Measurements from ENCODE around the gene MAPK12.
"Not testable (repeated sequence)": the region's sequence is repeated elsewhere in the genome, so short reads cannot be mapped to it uniquely, and the experiment has no call there.

Gene MAPK12

DNA sequence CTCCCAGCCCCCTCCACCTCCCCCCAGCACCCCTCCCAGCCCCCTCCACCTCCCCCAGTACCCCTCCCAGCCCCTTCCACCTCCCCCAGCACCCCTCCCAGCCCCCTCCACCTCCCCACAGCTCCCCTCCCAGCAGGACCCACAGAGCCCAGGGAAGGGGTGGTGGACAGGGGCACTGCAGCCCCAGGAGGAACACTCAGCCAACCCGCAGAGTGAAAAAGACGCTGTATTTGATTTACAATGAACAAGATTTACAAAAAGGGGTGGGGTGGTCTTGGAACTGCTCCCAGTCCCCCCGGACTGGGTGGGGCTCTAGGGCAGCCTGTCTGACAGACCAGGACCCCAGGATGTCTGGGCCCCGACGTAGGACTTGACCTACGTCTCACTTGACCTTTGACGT is 13.3 kb upstream of the MAPK12 start:
- TF ChIP-seq, protein P1, sequence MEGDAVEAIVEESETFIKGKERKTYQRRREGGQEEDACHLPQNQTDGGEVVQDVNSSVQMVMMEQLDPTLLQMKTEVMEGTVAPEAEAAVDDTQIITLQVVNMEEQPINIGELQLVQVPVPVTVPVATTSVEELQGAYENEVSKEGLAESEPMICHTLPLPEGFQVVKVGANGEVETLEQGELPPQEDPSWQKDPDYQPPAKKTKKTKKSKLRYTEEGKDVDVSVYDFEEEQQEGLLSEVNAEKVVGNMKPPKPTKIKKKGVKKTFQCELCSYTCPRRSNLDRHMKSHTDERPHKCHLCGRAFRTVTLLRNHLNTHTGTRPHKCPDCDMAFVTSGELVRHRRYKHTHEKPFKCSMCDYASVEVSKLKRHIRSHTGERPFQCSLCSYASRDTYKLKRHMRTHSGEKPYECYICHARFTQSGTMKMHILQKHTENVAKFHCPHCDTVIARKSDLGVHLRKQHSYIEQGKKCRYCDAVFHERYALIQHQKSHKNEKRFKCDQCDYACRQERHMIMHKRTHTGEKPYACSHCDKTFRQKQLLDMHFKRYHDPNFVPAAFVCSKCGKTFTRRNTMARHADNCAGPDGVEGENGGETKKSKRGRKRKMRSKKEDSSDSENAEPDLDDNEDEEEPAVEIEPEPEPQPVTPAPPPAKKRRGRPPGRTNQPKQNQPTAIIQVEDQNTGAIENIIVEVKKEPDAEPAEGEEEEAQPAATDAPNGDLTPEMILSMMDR (IDR thresholded peaks at IDR 0.05; ENCODE audit: low read depth, low read length) = no peak
- no peak overlapping the region for H3K4me3 ChIP-seq (ENCODE audit: low read depth, low read length)

DNA sequence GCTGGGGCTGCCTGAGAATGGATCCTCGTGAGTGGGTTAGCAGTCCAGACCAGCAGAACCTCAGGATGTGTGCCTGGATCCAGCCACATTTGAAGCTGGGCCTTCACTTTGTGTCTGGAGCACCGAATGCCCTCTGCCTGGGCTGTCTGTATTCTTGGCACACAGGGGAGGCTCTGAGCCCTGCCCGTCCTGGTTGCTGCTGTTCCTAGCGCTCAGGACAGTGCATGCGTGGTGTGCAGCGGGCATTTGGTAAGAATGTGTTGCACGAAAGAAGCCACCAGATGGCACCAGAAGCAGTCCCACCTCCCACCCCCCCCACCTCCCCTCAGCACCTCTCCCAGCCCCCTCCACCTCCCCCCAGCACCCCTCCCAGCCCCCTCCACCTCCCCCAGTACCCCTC is 12.8 kb upstream of the MAPK12 start:
- H3K4me3 ChIP-seq (ENCODE audit: low read depth, low read length) = no peak overlapping the region
- TF ChIP-seq, protein P1 (IDR thresholded peaks at IDR 0.05; ENCODE audit: low read depth, low read length) = no peak

DNA sequence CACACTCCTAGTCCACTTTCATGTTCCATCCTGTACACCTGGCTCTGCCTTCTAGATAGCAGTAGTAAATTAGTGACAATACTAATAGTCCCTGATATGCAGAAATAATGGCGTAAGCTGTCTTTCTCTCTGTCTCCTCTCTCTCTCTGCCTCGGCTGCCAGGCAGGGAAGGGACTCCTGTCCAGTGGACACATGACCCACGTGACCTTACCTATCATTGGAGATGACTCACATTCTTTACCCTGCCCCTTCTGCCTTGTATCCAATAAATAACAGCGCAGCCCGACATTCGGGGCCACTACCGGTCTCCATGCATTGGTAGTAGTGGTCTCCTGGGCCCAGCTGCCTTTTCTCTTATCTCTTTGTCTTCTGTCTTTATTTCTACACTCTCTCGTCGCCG is 12.3 kb upstream of the MAPK12 start:
- not testable (repeated sequence) for H3K4me3 ChIP-seq (ENCODE audit: low read depth, low read length)

DNA sequence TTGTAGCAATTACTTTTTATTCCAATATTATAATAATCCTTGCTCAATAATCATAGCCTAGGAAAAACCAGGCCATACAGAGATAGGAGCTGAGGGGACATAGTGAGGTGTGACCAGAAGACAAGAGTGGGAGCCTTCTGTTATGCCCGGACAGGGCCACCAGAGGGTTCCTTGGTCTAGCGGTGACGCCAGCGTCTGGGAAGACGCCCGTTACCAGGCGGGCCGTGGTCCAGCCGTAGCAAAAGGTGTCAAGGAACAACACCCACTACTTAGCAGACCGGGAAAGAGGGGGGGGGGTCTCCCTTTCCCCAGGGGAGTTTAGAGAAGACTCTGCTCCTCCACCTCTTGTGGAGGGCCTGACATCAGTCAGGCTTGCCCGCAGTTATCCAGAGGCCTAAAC is 11.9 kb upstream of the MAPK12 start:
- not testable (repeated sequence) for H3K4me3 ChIP-seq (ENCODE audit: low read depth, low read length)

DNA sequence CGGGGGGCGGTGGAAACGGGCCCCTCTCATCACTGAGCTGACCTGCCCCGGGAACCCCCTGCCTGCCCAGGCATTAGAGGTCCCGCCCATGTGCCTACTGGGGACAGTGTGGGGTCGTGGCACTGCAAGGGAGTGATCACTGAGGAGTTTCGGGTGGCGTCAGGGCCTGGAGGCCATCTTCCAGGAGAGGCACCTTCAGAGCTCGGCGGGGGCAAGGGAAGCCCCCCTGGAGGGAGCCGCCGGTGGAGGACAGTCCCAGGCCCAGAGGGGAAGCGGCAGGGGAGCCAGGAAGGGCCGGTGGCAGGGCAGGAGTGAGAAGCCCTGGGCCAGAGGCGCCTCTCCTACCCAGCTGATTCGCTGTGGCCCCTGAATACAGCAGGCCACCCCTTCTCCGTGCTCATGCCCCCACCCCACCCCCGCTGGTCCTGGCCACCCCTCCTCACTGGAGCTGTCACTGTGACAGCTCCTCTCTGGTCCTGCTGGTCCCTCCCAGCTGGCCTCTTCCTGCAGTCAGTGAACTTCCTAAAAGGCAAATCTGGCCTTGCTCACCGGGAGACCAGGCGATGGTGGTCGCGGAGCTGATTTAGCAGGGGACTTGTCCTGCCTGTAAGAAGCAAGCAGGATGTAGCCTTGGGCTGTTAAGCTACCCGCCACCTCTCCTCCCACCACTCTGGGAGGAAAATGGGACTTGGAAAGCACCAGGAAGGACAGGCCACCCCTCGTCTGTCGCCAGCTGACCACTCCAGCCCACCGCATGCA is 10.7 kb upstream of the MAPK12 start:
- no peak overlapping the region for H3K4me3 ChIP-seq (ENCODE audit: low read depth, low read length)
- TF ChIP-seq, protein P1 (IDR thresholded peaks at IDR 0.05; ENCODE audit: low read depth, low read length) = no peak

DNA sequence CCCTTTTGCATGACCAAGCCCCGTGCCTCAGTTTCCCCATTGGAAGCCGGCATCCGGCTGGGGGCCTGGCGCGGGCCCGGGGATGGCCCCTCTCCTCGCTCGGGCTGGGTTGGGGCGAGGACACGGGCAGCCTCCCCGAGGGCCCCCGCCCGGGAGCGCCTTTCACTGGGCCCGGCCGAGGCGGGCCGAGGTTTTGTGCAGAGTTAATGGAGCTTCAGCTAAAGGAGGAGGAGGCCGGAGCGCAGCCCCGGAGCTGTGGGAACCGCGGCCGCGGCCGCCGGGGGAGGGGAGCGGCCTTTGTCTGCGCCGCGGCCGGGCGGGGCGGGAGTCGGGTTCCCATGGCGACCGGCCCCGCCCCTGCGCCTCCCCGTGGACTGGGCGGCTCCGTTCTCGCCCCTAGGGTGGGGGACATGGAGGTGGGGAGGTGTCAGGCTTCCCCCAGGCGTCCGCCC is 10.1 kb upstream of the MAPK12 start:
- TF ChIP-seq, protein P1 (IDR thresholded peaks at IDR 0.05; ENCODE audit: low read depth, low read length) = no peak
- H3K4me3 ChIP-seq (ENCODE audit: low read depth, low read length) = peak overlapping the region; percentile 59

DNA sequence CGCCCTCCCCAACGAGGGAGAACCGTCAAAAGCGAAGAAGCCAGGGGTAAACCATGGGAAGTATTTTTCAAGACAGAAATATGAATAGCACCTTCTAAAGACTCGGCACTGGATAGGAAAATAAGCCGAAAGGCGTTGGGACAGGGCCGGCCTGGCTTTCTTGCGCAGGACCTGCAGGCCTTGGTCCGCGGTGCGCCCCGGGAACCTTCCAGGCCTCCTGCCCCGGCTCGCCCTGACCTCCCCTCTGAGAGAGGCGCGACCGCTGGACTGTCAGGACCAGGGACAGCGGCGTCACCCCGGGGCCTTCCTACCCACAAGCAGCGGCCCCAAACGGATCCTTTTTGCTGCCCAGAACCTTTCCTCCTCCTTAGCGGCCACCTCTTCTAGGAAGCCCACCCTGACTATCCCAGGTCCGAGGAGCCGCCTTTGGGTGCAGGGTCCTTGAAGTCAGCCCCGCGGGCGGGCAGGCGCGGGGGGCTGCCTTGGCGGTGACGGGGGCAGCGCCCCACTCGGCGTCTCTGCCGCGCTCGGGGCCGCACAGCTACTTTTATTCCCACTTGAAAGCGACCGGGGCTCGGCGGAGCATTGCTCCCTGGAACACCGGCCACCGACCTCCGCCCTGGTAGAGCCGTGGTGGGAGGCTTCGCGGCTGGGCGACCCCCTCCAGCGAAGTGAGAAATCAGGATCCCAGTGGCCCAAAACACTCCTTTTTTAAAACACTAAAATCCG is 9.3 kb upstream of the MAPK12 start:
- peak overlapping the region; percentile 59 for H3K4me3 ChIP-seq (ENCODE audit: low read depth, low read length)
- TF ChIP-seq, protein P1 (IDR thresholded peaks at IDR 0.05; ENCODE audit: low read depth, low read length) = no peak

DNA sequence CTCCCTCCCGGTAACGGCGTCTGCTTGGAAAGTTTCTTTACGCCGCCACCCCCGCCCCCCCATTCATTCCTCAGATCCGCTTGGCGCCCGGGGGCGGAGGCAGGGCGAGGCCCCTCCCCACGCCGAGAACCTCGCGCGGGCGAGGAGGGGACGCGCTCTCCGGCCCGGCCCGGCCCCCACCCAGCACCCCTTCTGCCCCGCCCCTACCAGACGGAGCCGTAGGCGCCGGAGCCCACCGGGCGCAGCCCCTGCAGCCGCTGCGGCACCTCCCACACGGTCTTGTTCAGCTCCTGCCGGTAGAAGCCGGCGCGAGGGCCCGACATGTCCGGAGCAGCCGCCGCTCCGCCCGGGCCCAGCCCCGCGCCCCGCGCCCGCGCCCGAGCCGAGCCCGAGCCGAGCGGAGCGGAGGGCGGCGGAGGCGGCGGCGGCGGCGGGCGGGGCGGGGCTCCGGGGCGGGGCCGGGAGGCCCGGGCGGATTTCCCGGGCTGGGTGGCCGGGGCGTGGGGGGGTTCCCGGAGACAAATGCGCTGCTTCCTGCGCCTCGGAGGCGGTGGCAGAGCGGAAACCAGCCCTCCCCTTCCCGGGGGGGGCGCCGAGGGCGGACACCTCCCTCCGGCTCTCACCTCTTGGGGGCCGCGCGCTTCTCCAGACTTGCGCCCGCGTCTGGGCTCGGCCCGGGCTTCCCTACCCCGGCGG is 8.6 kb upstream of the MAPK12 start, which contains the start of gene MAPK11:
Gene MAPK11 (minus strand): TSS at position 411 of the 696 bp plus-strand sequence. CDS start 88 bp downstream, at position 323.
- H3K4me3 ChIP-seq (ENCODE audit: low read depth, low read length) = peak within 1 kb of the TSS; percentile 59
- TF ChIP-seq, protein P1 (IDR thresholded peaks at IDR 0.05; ENCODE audit: low read depth, low read length) = no peak
